ENCODE results near the gene ARHGAP32.
"Not testable (repeated sequence)": the region's sequence is repeated elsewhere in the genome, so short reads cannot be mapped to it uniquely, and the experiment has no call there.

ARHGAP32 gene

GRCh38 chr11:129190087-129190486, 2.0 kb downstream of the ARHGAP32 start:
- TF ChIP-seq CTCF (IDR thresholded peaks at IDR 0.05; ENCODE audit: control extremely low read depth, extremely low read depth, low read depth, missing control alignments), result no peak
- CTCF ChIA-PET, result no interaction called here
- POLR2A ChIA-PET, result no interaction called here
- no peak for DNase-seq (ENCODE audit: extremely low spot score)

DNA sequence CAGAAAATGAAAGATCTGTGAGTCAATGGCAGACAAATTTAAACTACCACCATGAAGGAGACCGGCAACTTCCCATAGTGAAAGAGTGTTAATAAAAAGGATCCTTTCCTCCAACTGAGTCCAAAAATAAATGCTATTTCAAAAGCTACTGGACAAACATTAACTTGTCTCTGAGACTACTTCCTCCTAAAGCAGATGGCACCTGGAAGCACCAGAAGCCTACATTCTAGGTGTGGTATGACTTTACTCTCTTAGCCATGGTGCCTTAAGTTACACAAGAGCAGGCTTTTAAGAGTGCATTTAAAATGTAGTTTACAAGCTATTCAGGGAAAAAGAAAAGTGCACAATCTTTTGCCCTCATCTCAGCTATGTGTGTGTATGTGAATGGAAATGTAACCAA, 2.5 kb downstream of the ARHGAP32 start:
- CTCF ChIA-PET, result no interaction called here
- no peak for DNase-seq (ENCODE audit: extremely low spot score)
- no peak for TF ChIP-seq CTCF (IDR thresholded peaks at IDR 0.05; ENCODE audit: control extremely low read depth, extremely low read depth, low read depth, missing control alignments)
- POLR2A ChIA-PET, result no interaction called here

DNA sequence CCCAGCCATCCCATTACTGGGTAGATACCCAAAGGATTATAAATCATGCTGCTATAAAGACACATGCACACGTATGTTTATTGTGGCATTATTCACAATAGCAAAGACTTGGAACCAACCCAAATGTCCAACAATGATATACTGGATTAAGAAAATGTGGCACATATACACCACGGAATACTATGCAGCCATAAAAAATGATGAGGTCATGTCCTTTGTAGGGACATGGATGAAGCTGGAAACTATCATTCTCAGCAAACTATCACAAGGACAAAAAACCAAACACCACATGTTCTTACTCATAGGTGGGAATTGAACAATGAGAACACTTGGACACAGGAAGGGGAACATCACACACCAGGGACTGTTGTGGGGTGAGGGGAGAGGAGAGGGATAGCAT, 7.0 kb downstream of the ARHGAP32 start:
- POLR2A ChIA-PET; DNase-seq (ENCODE audit: extremely low spot score): not testable (repeated sequence)
- CTCF ChIA-PET, result interaction anchor here (1.3 kb wide), 1 partner anchor 12 kb away, joined by 6 read pairs; no protein-coding TSS in a partner anchor

- ChIA-PET CTCF (interaction anchor here (0.9 to 1.3 kb wide), 3 partner anchors 12 to 80 kb away, joined by 3 to 6 read pairs (median 3); no protein-coding TSS in a partner anchor), POLR2A (no interaction called here)
- TF ChIP-seq CTCF (IDR thresholded peaks at IDR 0.05; ENCODE audit: control extremely low read depth, extremely low read depth, low read depth, missing control alignments), result no peak
- no peak for DNase-seq (ENCODE audit: extremely low spot score)
Measured at GRCh38 chr11:129184581-129184980, 7.5 kb downstream of the ARHGAP32 start.

DNA sequence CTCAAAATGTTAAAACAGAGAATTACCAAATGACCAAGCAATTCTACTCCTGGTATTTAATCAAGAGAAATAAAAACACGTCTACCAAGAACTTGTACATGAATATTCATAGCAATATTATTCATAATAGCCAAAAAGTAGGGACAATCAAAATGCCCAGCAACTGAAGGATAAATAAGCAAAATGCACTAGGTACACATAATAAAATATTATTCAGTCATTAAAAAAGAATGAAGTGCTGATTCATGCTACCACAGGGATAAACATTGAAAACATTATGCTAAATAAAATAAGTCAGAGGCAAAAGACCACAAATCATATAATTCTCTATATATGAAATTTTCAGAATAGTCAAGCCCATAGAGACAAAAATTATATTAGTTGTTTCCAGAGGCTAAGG, 24.8 kb downstream of the ARHGAP32 start:
- POLR2A ChIA-PET, result no interaction called here

GRCh38 chr11:129163714-129164164, 28.4 kb downstream of the ARHGAP32 start:
- POLR2A ChIA-PET, result no interaction called here
- CTCF ChIA-PET, result no interaction called here
- no peak for TF ChIP-seq CTCF (IDR thresholded peaks at IDR 0.05; ENCODE audit: control extremely low read depth, extremely low read depth, low read depth, missing control alignments)
- no peak for DNase-seq (ENCODE audit: extremely low spot score)

More for the DNA sequence above, 24.8 kb downstream of the ARHGAP32 start:
- DNase-seq (ENCODE audit: extremely low spot score), result no peak
- CTCF ChIA-PET, result no interaction called here
- no peak for TF ChIP-seq CTCF (IDR thresholded peaks at IDR 0.05; ENCODE audit: control extremely low read depth, extremely low read depth, low read depth, missing control alignments)

- POLR2A ChIA-PET; DNase-seq (ENCODE audit: extremely low spot score): not testable (repeated sequence)
- CTCF ChIA-PET, result interaction anchor here (1.1 to 1.2 kb wide), 2 partner anchors 9 to 24 kb away, joined by 3 read pairs; no protein-coding TSS in a partner anchor
Measured at GRCh38 chr11:129157080-129157479, 35.0 kb downstream of the ARHGAP32 start.

DNA sequence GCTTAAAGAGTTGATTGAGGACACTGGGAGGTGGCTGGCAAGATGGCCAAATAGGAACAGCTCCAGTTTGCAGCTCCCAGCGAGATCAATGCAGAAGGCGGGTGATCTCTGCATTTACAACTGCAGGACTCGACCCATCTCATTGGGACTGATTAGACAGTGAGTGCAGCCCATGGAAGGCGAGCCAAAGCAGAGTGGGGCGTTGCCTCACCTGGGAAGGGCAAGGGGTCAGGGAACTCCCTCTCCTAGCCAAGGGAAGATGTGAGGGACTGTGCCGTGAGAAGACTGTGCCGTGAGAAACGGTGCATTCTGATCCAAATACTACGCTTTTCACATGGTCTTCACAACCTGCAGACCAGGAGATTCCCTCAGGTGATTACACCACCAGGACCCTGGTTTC, 36.4 kb downstream of the ARHGAP32 start:
- TF ChIP-seq CTCF (IDR thresholded peaks at IDR 0.05; ENCODE audit: control extremely low read depth, extremely low read depth, low read depth, missing control alignments), result no peak
- POLR2A ChIA-PET, result no interaction called here
- CTCF ChIA-PET, result no interaction called here
- no peak for DNase-seq (ENCODE audit: extremely low spot score)
